DMS153 treated with DMSO at 0.1 percent for 48 hours (cell line): ENCODE measurements around the gene TCF7L1.

Source experiments
- DNase-seq: peaks from one replicate; lab custom pipeline; 2025; ENCODE audit not compliant: unreplicated experiment; lab: John Stamatoyannopoulos, UW

The TCF7L1 gene

GRCh38 chr2:85162746-85163301, 29.6 kb downstream of the TCF7L1 start:
- no peak for DNase-seq

GRCh38 chr2:85163675-85164074, 30.5 kb downstream of the TCF7L1 start:
- no peak for DNase-seq

- no peak for DNase-seq
These were observed 31.0 kb downstream of the TCF7L1 start for GRCh38 chr2:85164145-85164569.

GRCh38 chr2:85165088-85165690, 32.0 kb downstream of the TCF7L1 start:
- DNase-seq, result no peak

GRCh38 chr2:85166021-85166420, 32.8 kb downstream of the TCF7L1 start:
- DNase-seq, result no peak

GRCh38 chr2:85167479-85167878, 34.3 kb downstream of the TCF7L1 start:
- DNase-seq, result no peak

- DNase-seq, result no peak
These were observed 35.8 kb downstream of the TCF7L1 start for GRCh38 chr2:85168942-85169341.

GRCh38 chr2:85169581-85169980, 36.4 kb downstream of the TCF7L1 start:
- no peak for DNase-seq

GRCh38 chr2:85170938-85171475, 37.8 kb downstream of the TCF7L1 start:
- no peak for DNase-seq

- DNase-seq, result no peak
These were observed 38.7 kb downstream of the TCF7L1 start for GRCh38 chr2:85171916-85172315.

GRCh38 chr2:85173909-85174308, 40.7 kb downstream of the TCF7L1 start:
- DNase-seq, result no peak

- peak; percentile 27 for DNase-seq
These were observed 41.8 kb downstream of the TCF7L1 start for GRCh38 chr2:85174943-85175342.

- peak; percentile 19 for DNase-seq
These were observed 42.4 kb downstream of the TCF7L1 start for GRCh38 chr2:85175369-85176299.

- no peak for DNase-seq
These were observed 44.0 kb downstream of the TCF7L1 start for GRCh38 chr2:85177031-85177824.

- DNase-seq, result no peak
These were observed 45.0 kb downstream of the TCF7L1 start for GRCh38 chr2:85178154-85178553.

GRCh38 chr2:85178980-85179411, 45.8 kb downstream of the TCF7L1 start:
- no peak for DNase-seq

- no peak for DNase-seq
These were observed 46.3 kb downstream of the TCF7L1 start for GRCh38 chr2:85179541-85179940.

GRCh38 chr2:85180322-85181133, 47.3 kb downstream of the TCF7L1 start:
- DNase-seq, result no peak

- peak; percentile 23 for DNase-seq
These were observed 48.0 kb downstream of the TCF7L1 start for GRCh38 chr2:85181134-85181631.
